K562 (cell line): ENCODE results near the gene NCDN. TPM values are rescaled to one million over a fixed set of nuclear protein-coding genes. Genes with fewer than 3 reads are reported as not detected.

Source experiments
- ATAC-seq: fragments of 200-7000 bp; cut with Tn5 transposase; 3 replicates; pipeline ENCODE4 v1.9.1; 2020; ENCODE audit warnings: moderate library complexity
- BruUV-seq: library from RNA; stranded (reverse); fragments of 400-500 nt; replicated peaks from 2 replicates; lab custom pipeline; 2021; lab: Mats Ljungman, UMichigan
- CTCF ChIA-PET: fragments of 300-600 bp; formaldehyde crosslinking; extraction: SDS; loops from one replicate; lab custom pipeline; 2021; ENCODE audit warnings: low intra/inter-chr PET ratio; lab: Yijun Ruan, JAX
- POLR2A ChIA-PET: fragments of 300-600, 350-650 bp; sonication (Branson Sonifier 250); formaldehyde crosslinking; extraction: SDS; loops from one replicate; lab custom pipeline; 2021; ENCODE audit warnings: antibody characterized with exemption, inconsistent platforms; lab: Yijun Ruan, JAX
- DNase-seq, 4 experiments: peaks; one replicate each; pipeline versions ENCODE4 v3.0.0 to v3.0.0-alpha.2; 2011 to 2018; ENCODE audit warnings: low spot score in 3 of 4, mixed read lengths in 3 of 4; ENCODE audit errors: extremely low read depth in 1 of 4
- FAIRE-seq: peaks from 2 replicates; lab custom pipeline; 2011; peaks lifted over from hg19 to GRCh38; lab: Jason Lieb, UNC
- H2AFZ ChIP-seq: 2 replicates; pipeline ENCODE4 v1.6.0; 2011; ENCODE audit warnings: low read depth, low read length, control low read depth, inconsistent platforms
- H3K27ac ChIP-seq: fragments of 200-600 bp; 3 replicates; pipeline ENCODE4 v1.8.0; 2011; ENCODE audit warnings: low read depth, mild to moderate bottlenecking, control low read depth, inconsistent platforms, low read length, moderate library complexity, mixed read lengths; ENCODE audit errors: extremely low read depth
- H3K27me3 ChIP-seq, 2 experiments: fragments of 300-600 bp in 1 of 2; 2 replicates in 1 of 2; 3 replicates in 1 of 2; pipeline versions ENCODE4 v1.6.0 to v1.8.0; 2011; ENCODE audit warnings: inconsistent platforms in 2 of 2, low read length in 2 of 2, mild to moderate bottlenecking in 1 of 2, mixed read lengths in 1 of 2, moderate library complexity in 1 of 2; ENCODE audit not compliant: control insufficient read depth in 2 of 2, insufficient read depth in 2 of 2
- H3K36me3 ChIP-seq: fragments of 300-600 bp; 3 replicates; pipeline ENCODE4 v1.8.0; 2011; ENCODE audit warnings: mild to moderate bottlenecking, low read length, inconsistent platforms; ENCODE audit not compliant: control insufficient read depth, insufficient read depth
- H3K4me1 ChIP-seq, 2 experiments: fragments of 200-600 bp in 1 of 2; replicated peaks in 1 of 2; 2 replicates in 1 of 2; 3 replicates in 1 of 2; pipeline versions ENCODE4 v1.5.1 to v1.8.0; 2011; ENCODE audit warnings: inconsistent platforms in 2 of 2, low read length in 2 of 2, mild to moderate bottlenecking in 1 of 2, mixed read lengths in 1 of 2, moderate library complexity in 1 of 2; ENCODE audit not compliant: control insufficient read depth in 2 of 2, insufficient read depth in 2 of 2
- H3K4me2 ChIP-seq: 2 replicates; pipeline ENCODE4 v1.6.1; 2011; ENCODE audit warnings: low read length, control low read depth, inconsistent platforms, mixed read lengths; ENCODE audit not compliant: insufficient read depth
- H3K4me3 ChIP-seq: fragments of 200-600 bp; sonication (generic), shearing (Covaris generic); 2 replicates; pipeline ENCODE4 v1.5.1; 2016; ENCODE audit warnings: control low read depth, inconsistent platforms
- H3K79me2 ChIP-seq: fragments of 200-600 bp; 3 replicates; pipeline ENCODE4 v1.8.0; 2011; ENCODE audit warnings: low read length, inconsistent platforms; ENCODE audit not compliant: control insufficient read depth, insufficient read depth
- H3K9ac ChIP-seq, 2 experiments: 2 replicates each; pipeline versions ENCODE4 v1.6.0 to v1.6.1; 2011; ENCODE audit warnings: low read depth in 2 of 2, low read length in 2 of 2, control low read depth in 1 of 2, inconsistent platforms in 1 of 2, mild to moderate bottlenecking in 1 of 2, mixed read lengths in 1 of 2; ENCODE audit not compliant: insufficient read depth in 1 of 2
- H3K9me1 ChIP-seq: one replicate; pipeline ENCODE4 v1.6.0; 2011; ENCODE audit warnings: inconsistent platforms, mild to moderate bottlenecking, low read length, moderate library complexity; ENCODE audit not compliant: control insufficient read depth, insufficient read depth
- H3K9me3 ChIP-seq: replicated peaks from 2 replicates; pipeline ENCODE4 v1.5.1; 2011; ENCODE audit warnings: low read depth, low read length, inconsistent platforms; ENCODE audit not compliant: control insufficient read depth, insufficient read depth
- H4K20me1 ChIP-seq: replicated peaks from 2 replicates; pipeline ENCODE4 v1.6.1; 2011; ENCODE audit warnings: low read length, inconsistent platforms, mixed read lengths; ENCODE audit not compliant: control insufficient read depth, insufficient read depth
- BRCA1 ChIP-seq, 2 experiments: fragments of 450-650 bp in 1 of 2; sonication (generic) in 1 of 2; formaldehyde crosslinking in 1 of 2; IDR thresholded peaks; 2 replicates each; pipeline versions ENCODE4 v1.5.0 to v1.6.1; 2017 to 2020; ENCODE audit warnings: mild to moderate bottlenecking in 1 of 2, missing genetic modification reagents in 1 of 2
- ESRRA ChIP-seq: fragments of 450-650 bp; IDR thresholded peaks from 2 replicates; pipeline ENCODE4 v1.6.1; 2014; ENCODE audit warnings: low read depth, mild to moderate bottlenecking, moderate library complexity, borderline replicate concordance
- ESRRB ChIP-seq: fragments of 250-450 bp; sonication (Bioruptor Pico); IDR thresholded peaks from 2 replicates; pipeline ENCODE4 v1.5.0; 2020; ENCODE audit warnings: mild to moderate bottlenecking, moderate library complexity, borderline replicate concordance
- JUNB ChIP-seq: fragments of 450-650 bp; formaldehyde crosslinking; conservative IDR thresholded peaks from 2 replicates; pipeline ENCODE4 v1.4.0; 2020; ENCODE audit warnings: mild to moderate bottlenecking
- MEF2A ChIP-seq: IDR thresholded peaks from 2 replicates; pipeline ENCODE4 v1.6.1; 2011; ENCODE audit warnings: low read depth, mild to moderate bottlenecking, low read length, moderate library complexity; ENCODE audit not compliant: control insufficient read depth
- PTTG1 ChIP-seq: fragments of 450-650 bp; IDR thresholded peaks from 2 replicates; pipeline ENCODE4 v1.6.1; 2016; ENCODE audit warnings: low read depth, mild to moderate bottlenecking, missing genetic modification characterization, missing compliant biosample characterization
- ZNF121 ChIP-seq: sonication (generic); formaldehyde crosslinking; conservative IDR thresholded peaks from 2 replicates; pipeline ENCODE4 v1.8.0; 2022; ENCODE audit warnings: missing genetic modification reagents
- ZNF354B ChIP-seq: fragments of 250-450 bp; sonication (Bioruptor Pico); IDR thresholded peaks from 2 replicates; pipeline ENCODE4 v1.4.0; 2020
- WGBS: fragments of 100-300 bp; shearing (Covaris generic); methylation state at CpG from one replicate; pipeline ENCODE4 v1.1.6; 2016; ENCODE audit warnings: low coverage, mixed read lengths; ENCODE audit not compliant: insufficient coverage; ENCODE audit errors: missing lambda C conversion rate; 5-methylcytosine and 5-hydroxymethylcytosine counted together
- in situ Hi-C: fragments of 300-500 bp; cut with MboI; formaldehyde crosslinking; loops from 4 replicates; pipeline ENCODE4 v1.15.0; 2018; ENCODE audit warnings: inconsistent platforms, mixed read lengths
- intact Hi-C: fragments of 100-400 bp; cut with micrococcal nuclease; formaldehyde crosslinking; loops from 2 replicates; pipeline ENCODE4 v1.14.2; 2022
- polyA plus RNA-seq, 8 experiments: library from polyadenylated mRNA; depleted of rRNA in 4 of 8; stranded (reverse) in 5 of 8; unstranded in 3 of 8; fragments of >200 nt; fragmentation: Nextera tagmentation in 2 of 8; fragmentation: Illumina TruSeq in 1 of 8; extraction: Ambion mirVana in 2 of 8; extraction: Trizol in 1 of 8; gene quantifications; 2 replicates each; pipeline versions ENCODE4 v1.2.1 to v1.2.3, GENCODE V29; 2011 to 2014; ENCODE audit warnings: inconsistent platforms in 1 of 8, missing spikeins in 1 of 8
- total RNA-seq, 7 experiments: library from RNA; depleted of rRNA in 6 of 7; stranded (reverse); fragments of >200 nt in 6 of 7; fragmentation: Illumina TruSeq in 2 of 7; extraction: Trizol in 2 of 7; gene quantifications; 2 replicates each; pipeline versions ENCODE4 v1.2.1 to v1.2.3, GENCODE V29; 2011 to 2021; ENCODE audit warnings: low replicate concordance in 1 of 7

The NCDN gene
- total and polyA plus RNA-seq, 9 of the 15 experiments (the other 6 are each of a cell fraction or from before 2014, with no cell fraction given) = 1.9 to 35.1 (median 10.7) TPM

DNA sequence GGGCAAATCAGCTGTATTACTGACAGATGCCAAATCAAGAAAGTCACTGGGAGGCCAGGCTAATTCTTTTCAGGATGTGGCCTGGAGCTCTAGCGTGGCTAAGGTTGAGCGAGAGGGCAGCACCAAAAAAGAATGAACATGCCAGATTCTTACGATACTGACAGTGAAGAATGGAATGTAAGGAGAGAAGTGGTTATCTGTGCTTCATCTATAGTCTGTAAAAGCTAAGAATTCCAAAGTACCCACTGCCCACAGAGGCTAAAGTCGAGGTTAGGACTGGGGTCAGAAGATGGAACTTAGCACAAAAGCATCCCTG is 48.2 kb downstream of the NCDN start:
- Histone ChIP-seq H3K9me3 (no peaks in the 10 kb centered on the region), H3K9ac (peak overlapping the region in 1 of 2 experiments; percentile 3; a peak in 1 of 4 replicates), H3K27me3 (no peaks in the 10 kb centered on the region), H3K4me3 (no peak overlapping the region)
- DNase-seq (no peak), ATAC-seq (no peak)
- 88% methylated on average over 4 of the region's 4 CpGs for whole genome bisulfite sequencing
- no peak for TF ChIP-seq BRCA1 (IDR thresholded peaks at IDR 0.05)
- no peak for TF ChIP-seq BRCA1 (CRISPR knock-in tag; IDR thresholded peaks at IDR 0.05)
- TF ChIP-seq ZNF354B (CRISPR knock-in tag) = no peak
- no peak for TF ChIP-seq PTTG1 (tag)
- no peak for TF ChIP-seq MEF2A
- TF ChIP-seq ESRRB (CRISPR knock-in tag) = no peak
- no peak for TF ChIP-seq ESRRA
- TF ChIP-seq, all 486 proteins: peak for 0
- peaks cover 39% of the 10 kb centered on the region for H3K79me2 ChIP-seq
- ChIA-PET CTCF (no interaction called here), POLR2A (interaction anchor here (0.6 to 1.5 kb wide), 5 partner anchors 9 to 26 kb away, joined by 3 to 6 read pairs (median 4); no protein-coding TSS in a partner anchor)
- peaks cover 6% of the 10 kb centered on the region; the same call in 1 of the 2 replicates for H4K20me1 ChIP-seq
- in situ Hi-C loops (no loop called here), intact Hi-C loops (no loop called here)
- no peak overlapping the region for H3K4me2 ChIP-seq
- no peak for FAIRE-seq
- BruUV-seq = no TSS peak
- H3K4me1 ChIP-seq = no peaks in the 10 kb centered on the region
- no peak overlapping the region for H2AFZ ChIP-seq
- no peaks in the 10 kb centered on the region for H3K9me1 ChIP-seq
- no peak overlapping the region for H3K27ac ChIP-seq
- H3K36me3 ChIP-seq = peaks cover 95% of the 10 kb centered on the region

DNA sequence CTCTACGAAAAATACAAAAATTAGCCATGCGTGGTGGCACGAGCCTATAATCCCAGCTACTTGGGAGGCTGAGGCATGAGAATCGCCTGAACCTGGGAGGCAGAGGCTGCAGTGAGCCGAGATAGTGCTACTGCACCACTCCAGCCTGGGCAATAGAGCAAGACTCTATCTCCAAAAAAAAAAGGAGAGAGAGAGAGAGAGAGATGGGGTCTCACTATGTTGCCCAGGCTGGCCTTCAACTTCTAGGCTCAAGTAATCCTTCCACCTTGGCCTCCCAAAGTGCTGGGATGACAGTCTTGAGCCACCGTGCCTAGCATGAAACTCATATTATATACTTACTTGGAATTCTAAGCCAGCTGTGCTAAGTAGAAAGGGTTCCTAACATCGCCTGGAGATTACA is 54.1 kb downstream of the NCDN start:
- Histone ChIP-seq H3K4me2 (no peak overlapping the region), H4K20me1 (peaks cover 4% of the 10 kb centered on the region; the same call in 1 of the 2 replicates), H3K27ac (no peak overlapping the region), H3K79me2 (peaks cover 82% of the 10 kb centered on the region), H3K4me1 (no peaks in the 10 kb centered on the region), H3K9me1 (no peaks in the 10 kb centered on the region), H3K36me3 (peaks cover 96% of the 10 kb centered on the region), H3K9ac (no peak overlapping the region), H3K4me3 (no peak overlapping the region), H3K27me3 (no peaks in the 10 kb centered on the region), H2AFZ (no peak overlapping the region), H3K9me3 (no peaks in the 10 kb centered on the region)
- no peak for ATAC-seq
- BruUV-seq = no TSS peak
- intact Hi-C loops = no loop called here
- no peak for FAIRE-seq
- CTCF ChIA-PET = no interaction called here
- TF ChIP-seq ZNF121 = peak; percentile 61
- TF ChIP-seq JUNB (CRISPR knock-in tag) = no peak
- 95% methylated on average over 7 of the region's 7 CpGs for WGBS
- DNase-seq = no peak
- POLR2A ChIA-PET = no interaction called here
- in situ Hi-C loops = no loop called here
